ENCODE measurements around the gene PBRM1.
A peak's percentile ranks its signal among the peaks of the same experiment; 100 is the strongest.

Gene PBRM1

DNA sequence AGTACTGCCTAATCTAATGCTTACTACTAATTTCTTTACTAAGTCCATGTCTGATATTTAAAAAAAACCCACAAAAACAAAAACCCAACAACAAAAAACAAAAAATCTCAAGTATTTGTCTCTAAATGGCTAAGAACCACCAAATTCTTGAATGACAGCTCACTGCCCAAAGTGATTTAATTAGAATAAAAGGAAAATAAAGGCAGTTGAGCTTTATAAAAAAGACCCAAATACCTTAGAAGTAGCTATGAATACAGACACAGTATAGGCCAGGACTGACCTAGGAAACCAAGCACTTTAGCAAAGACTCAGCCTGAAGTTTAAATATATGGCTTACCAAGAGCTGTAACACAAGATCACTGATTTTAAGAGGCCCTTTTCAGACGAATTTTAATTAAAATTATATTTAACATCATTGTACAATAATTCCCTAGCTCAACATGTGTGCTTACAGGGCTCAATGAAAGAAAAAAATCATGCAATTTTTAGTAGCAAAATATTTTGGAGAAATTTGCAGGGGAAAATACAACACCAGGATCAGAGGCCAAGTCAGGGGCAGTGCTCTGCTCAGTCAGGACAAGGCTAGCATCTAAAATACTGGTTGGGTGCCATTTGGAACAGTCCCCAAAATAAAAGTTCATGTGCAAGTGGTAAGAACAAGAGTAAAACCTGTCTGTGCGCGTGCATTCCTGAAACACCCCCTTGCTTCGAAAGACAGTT lies 124.5 kb downstream of the PBRM1 start:
- DNase-seq = no peak

DNA sequence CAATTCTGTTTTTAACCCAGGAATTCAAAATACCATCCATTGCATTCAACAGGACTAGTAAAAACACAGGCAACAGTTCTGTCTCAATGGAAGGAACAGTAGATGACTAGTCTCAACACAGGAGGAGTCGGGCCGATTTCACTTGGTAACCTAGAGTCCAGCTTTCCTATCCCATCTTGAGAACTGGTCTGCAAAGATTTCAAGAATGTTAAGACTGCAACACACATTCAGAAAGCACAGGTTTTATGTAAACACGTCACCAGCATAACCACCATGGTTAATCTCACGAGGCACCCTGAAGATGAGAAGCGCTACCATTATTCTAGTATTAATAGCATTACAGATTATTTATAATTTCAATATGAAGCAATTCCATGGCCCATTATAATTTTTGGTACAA lies 127.3 kb downstream of the PBRM1 start:
- DNase-seq = no peak

DNA sequence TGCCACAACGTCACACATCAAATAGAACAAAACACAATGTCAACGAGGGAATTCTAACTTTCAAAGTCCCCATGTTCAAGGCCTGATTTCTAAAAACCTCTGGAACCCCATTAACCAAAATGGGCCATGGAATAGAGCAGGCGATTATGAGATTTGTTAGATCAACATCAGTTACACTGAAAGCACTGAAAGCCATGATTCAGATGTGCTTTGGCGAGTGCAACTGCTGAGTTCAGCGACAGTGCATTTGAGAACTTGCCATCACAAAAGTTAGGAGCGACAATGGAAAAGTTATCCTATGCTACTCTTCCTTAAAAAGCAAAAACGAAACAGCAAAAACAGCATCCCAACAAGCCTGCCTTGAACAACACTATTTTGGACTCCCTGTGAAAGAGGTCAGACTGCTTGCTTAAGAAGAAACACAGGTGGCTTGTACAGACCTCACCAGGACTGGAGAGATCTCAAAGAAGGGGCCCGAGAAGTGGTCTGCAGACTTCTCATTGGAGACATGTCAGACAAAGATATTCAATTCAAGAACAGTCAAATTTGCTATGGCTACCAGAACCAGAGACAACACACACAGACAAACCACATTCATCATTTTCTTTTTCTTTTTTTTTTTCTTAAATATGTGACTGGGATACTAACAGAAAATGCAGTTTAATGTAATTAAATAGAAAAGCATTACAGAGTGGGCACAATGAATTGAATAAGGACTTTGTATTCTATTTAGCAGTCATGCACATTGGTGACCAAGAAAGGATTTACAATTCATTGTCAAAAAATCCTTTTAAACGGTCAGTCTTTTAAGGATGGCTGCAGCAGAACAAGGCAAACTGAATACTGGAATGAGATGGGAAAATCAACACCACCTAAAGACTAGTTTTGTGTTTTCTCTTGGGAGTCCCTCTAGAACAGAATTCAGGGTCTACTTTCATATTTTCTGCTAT lies 128.4 kb downstream of the PBRM1 start:
- no peak for DNase-seq

DNA sequence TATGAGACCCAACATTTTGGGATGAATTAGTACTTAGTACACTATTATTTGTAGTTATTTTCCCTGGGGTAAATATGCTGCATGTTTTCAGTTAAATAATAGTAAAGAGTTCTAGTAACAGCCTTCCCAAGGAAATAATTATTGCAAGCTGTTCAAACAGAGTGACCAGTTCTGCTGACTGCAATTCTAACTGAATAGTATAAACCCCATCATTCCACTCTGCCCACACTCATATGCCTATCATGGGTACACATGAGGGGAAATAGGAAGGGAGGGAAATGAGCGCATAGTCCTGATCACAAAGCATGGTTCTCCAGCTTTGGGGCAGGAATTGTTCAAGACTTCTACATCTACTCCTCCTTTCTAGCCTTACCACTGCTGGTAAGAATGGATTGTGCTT lies 130.7 kb downstream of the PBRM1 start:
- no peak for DNase-seq

DNA sequence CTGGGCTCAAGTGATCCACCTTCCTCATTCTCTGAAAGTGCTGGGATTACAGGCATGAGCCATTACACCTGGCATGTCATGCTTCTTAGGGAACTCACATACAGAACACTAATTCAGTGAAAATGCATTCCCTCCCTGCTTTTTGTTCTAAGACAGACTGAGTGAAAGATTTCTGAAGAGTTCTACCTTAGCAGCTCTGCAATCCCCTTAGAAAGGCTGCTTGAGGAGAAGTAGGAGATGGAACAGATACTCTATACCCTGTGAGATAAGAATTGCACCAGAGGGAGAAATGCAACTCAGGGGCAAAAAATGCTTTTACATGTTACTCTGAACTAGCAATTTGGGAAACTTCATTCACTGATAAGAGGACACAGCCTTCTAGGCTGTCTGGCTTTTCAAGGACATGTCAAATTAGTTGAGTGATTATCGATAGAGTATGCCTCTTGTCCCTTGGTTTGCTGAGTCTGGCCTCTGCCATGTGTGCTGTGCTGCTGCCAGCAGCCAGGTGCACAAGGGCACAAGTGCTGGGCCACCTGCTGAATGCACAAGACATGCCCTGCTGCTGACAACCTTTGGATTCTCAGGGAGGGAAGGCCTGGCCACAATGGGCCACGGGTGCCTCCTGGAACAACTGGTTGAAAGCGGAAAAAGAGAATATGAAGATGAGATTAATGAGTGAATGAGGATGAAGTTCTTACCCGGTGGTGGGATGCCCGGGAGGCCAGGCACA lies 131.5 kb downstream of the PBRM1 start:
- DNase-seq = no peak

DNA sequence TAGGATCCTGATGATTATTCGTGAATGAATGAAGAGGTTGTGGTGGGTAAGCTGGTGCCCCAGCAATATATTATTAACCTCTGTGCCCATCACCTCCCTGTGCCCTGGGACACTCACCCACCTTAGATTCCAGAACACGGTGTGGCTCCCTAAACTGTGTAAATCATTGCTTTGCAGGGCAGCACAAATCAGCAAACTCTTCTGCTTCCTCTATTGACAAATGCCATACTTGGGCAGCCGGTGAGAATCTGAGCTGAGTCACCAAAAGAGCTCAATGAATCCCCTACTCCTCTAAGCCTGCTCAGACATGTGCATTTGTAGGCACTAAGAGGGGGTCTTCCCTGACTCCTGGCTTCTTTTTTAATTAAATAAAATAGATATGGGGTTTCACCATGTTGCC lies 133.6 kb downstream of the PBRM1 start:
- no peak for DNase-seq

DNA sequence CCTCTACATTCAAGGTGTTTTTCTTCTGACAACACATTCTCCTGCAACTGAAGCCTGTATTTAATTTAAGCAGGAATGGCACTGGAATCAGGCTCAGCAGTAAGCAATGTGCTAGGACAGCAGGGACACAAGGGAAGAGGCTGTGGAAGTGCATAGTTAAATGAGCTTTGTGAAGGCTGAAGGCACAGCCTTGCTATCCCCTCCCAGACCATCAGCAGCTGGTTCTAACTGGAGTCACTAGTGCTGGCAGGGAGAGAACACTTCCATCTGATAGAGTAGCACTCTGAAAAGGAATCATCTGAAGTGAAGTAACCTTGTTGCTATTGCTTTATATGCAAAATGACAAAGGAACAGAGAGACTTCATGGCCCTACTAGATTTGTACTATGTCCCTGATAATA lies 134.6 kb downstream of the PBRM1 start:
- no peak for DNase-seq

DNA sequence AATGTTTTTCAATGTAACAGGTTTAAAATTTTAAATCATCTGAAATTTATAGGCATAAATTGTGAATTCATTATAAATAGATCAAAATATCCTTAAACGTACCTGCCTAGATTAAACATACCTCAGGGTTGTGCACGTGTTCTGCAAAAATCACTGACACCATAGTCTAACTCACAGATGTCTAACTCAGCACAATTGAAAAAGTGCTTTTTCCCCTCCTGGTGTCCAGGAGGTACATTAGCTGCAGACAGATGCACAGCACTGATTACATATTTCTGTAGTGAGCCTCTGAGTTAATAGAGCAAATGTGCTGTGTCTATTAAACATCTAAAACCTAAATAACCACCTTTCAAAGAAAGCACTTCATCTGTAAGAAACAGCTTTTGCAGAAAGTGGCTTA lies 138.6 kb downstream of the PBRM1 start:
- DNase-seq = no peak

DNA sequence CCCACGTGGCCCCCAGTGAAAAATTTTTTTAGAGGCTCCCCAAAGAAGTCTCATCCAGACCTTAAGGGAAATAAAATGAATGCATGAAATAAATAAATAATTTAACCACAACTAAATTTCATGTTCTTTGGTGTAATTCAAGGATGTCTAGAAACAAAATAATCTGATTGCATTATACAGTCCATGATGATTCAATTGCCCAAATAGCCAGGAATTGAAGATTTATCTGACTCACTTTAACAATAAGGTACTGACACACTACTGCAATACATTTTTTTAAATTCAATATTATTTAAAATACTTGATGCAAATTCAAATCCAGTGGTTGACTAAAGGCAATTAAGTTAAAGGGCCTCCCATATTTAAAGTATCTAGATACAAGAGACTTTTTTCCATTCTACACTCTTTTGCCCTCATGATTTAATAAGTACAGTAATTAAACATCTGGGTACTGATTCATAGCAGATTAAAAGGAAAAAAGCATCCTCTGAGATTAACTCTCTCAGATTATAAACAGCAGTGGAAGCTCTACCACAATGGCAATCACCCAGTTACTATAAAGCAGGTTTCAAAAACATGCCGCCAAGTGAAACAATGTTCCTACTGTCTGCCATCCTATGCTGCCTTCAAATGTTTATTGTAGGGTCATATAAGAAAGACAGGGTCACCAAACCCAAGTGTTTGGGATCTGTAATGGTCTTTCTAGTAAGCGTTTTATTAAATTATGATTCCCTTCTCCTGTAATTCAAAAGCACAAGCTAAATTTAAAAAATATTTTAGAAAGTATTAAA lies 139.4 kb downstream of the PBRM1 start:
- no peak for DNase-seq

DNA sequence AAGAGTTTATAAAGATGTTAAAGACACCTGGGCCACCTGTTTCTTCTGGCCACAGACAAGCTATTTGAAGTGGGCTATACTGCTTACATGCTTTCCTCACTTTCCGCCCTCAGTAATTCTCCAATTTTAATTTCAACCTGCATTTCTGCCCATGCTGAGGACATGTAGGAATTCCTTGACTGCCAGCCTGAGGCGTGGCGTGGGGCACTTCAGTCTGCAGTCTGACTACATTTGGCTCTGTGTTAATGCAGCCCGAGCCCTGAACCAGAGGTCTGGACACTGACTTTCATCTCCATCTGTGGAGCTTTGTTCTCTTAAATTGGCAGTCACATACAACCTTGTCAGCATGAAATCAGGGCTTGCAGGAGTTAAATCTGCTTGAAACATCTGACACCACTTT lies 140.8 kb downstream of the PBRM1 start:
- DNase-seq = no peak

DNA sequence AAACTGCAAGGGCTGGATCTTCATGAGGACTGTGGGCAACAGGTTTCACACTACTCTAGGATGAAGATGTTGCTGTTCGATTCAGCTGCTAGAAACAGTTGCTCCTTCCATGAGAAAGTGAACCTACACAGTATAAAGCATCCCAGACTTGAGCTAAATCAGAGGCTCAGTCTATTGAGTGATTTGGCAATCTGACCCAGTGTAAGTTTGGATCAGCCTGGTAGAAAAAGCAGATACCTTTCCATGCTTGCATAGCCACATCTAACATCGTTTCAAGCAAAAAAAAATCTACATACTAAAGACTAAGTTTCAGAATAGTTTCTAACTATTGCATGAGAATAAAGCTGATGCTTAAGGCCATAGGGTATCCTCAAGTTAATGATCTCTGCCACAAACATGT lies 144.7 kb downstream of the PBRM1 start:
- DNase-seq = no peak

DNA sequence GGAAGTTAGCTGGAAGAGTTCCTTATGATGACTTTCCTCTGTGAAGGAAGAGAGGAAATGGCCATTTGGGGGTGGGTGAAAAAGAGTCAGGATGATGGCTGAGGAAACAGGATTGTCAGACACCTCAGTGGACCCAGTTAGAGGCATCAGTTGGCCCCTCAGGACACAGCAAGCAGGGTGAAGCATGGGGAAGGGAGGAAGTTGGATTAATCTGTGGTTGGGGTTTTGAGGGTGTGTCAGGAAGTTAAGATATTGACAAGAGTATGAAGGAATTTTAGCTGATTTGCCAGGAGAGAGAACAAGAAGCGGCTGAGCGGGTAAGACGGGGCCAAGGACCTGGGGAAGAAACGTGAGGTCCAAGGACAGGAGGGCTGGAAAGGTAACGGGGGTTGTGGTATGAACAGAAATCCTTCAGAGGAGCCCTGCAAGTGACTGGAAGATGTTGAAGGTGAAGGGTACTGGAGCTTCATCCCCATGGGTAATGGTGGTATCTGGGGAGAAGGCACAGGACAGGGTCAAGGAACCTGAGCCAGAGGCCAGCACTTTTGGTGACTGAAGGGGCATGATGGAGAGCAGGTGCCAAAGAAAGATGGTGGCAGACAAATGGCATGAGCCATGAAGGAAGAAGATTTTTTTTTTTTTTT lies 146.6 kb downstream of the PBRM1 start:
- no peak for DNase-seq

DNA sequence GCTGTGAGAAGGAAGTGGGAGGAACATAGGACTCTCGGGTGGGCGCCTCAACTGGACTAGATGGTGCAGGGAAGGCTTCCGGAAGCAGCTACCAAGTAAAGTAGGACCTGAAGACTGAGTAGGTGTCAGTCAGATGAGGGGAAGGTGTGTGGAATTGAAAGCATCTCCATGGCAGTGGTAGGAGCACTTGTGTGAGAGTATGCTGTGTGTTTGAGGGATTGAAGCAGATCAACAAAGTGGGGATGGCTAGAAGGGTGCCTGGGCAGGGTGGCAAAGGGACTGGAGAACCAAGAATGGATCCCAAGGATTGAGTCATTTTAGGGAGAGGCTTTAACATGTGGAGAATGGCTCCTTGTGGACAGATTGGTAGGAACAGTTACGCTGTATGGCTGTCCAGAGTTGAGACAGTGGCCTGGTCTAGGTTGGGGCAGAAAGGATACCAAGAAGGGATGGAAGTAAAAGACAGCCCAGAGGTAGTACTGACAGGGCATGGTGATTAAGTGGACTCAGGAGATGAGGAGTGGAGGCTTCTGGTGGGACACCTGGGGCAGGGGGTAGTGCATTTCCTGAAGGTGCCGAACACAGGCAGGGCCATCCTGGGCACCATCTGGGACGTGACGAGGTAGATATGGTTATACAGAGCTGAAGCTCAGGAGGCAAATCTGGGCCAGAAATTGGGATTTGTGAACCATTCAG lies 147.8 kb downstream of the PBRM1 start:
- DNase-seq = no peak

DNA sequence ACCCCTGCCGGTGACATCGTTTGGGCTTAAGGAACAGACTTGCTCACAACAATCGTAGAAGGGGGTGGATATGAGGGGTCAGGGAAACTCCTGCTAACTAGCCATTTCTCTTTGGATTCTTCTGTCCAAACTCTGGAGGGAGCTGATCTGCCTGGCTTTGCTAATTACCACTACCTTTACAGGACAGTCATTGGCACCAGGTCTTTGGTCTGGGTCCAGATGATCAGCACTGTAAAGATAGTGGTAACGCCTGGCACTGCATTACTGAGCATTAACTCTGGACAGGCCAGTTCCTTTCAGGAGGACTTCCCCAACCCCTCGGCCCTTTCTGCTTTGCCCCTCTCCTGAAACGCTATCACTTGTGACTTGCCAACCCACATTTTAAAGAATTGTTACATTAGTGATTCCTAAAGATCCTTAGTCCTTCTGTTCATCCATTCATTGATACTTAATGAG lies 148.5 kb downstream of the PBRM1 start:
- no peak for DNase-seq

DNA sequence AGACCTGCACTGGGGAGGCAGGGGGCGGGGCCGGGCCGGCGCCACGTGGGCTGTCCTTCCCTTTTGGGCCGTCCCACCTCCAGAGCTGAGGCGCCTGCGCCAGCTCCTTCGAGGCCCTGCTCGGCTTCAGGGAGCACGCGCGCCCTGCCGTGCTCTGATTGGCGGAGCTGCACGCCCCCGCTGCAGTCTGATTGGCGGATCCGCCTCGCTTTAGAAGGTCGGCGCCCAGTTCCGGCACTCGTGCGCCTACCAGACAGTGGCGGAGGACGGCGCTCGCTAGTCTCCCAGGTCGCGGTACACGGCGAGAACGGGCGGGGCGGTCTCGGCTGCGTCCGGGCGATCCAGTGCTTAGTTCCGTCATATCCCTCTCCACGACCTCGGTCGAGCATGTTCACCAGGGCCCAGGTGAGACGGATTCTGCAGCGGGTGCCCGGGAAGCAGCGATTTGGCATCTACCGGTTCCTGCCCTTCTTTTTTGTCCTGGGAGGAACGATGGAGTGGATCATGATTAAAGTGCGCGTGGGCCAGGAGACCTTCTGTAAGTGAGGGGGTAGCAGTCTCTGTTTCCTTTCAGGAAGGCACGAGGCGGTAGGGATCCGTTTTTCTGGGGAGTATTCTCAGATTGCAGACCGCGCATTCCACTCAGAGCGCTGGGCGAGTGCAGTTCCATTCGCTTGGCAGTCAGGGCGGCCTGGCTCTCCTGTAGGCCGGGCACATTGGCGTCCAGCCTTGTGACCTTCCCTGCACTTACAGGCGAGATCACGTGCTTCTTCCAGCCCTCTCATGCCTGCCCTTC lies 149.1 kb downstream of the PBRM1 start, which contains the start of gene UQCC5:
Gene UQCC5, plus strand, starts transcription at position 237 of the 796 bp plus-strand sequence. Its CDS starts 151 bp downstream, at position 388.
- DNase-seq = peak; percentile 98

DNA sequence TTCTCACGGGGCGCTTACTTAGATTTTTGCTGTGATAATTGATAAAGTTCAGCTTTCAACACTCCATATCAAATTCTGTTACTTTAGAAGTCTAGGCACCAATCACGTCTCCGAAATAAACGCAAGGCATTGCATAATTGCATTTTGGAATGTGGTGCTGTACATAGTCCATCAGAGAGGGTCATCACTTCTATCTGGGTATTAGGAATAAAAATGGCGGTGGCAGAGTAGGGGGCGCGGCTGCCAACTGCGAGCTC lies 149.7 kb downstream of the PBRM1 start:
- no peak for DNase-seq

DNA sequence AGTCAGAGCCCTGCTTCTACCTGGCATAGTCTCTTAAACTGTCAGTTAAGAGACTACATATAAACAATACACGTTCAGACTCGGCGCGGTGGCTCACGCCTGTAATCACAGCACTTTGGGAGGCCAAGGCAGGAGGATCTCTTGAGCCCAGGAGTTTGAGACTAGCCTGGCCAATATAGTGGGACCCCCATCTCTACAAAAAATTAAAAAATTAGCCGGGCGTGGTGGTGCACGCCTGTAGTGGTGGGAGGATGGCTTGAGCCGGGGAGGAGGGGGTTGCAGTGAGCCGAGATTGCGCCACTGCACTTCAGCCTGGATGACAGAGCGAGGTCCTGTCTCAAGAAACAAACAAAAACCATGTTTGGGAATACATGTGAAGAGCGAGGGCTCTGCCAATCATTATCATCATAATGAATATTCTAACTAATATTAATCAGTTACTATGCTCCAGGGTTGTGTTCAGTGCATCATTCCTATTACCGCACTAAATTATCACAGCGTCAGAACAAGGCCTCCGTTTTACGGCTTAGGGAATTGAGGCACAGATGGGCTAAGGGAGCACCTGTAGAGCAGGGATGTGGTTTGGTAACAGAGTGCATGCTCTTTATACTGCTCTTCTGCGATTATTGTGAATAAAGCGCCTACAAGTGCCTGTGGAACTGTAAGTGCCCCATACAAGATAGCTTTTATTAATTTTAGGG lies 150.2 kb downstream of the PBRM1 start:
- no peak for DNase-seq

DNA sequence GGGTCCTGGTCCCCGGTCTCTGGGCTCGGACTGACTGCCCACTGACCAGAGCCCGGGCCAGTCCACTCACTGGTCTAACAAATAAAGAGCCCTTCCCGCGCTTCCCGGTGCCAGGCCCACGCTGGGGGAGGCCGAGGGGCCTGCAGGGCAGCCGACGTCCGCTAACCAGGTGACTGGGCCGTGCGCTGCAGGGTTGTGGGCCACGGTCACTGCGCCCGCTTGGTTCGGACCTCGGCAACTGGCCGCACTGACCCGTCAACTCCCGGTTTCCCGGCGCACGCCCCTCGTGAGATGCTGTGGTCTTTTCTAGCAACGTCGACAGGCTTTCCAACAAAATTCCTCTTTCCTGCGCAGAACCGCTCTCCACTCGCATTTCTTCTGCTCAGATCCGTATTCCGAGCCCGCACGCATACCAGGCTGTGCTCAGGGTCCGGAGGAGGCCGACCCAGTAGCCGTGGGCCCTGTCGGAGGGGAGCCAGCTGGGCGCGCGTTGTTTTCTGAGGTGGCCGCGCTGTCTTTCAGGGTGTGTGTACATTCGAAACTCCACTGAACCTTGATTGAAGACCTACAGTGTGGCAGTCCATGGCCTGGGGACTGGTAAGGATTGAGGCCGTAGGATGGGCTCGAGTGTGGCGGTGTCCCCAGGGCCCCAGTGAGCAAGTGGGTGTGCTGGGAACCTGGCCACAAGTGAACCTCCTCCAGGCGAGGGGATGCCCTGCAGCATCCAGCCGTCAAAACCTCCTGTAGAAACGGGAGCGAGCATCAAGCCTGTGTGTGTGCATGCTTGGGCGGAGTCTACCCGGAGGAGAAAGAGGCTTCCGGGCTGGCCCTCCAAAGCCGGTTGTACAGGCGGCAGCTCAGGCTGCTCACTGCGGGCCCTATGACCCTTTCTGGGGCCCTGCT lies 151.2 kb downstream of the PBRM1 start:
- no peak for DNase-seq

All from CD4-positive, alpha-beta T cell treated with Interferon alpha-2 for 1 hour (primary cell).